ENCODE measurements around the gene CDRT4. TPM values are rescaled to one million over a fixed set of nuclear protein-coding genes. Genes with fewer than 3 reads are reported as not detected.

Gene CDRT4
- total RNA-seq, 1 experiment from 2014 or later: 17.9 TPM

- Histone ChIP-seq H2AFZ (no peak overlapping the region), H3K4me2 (no peak overlapping the region), H3K27me3 (ENCODE audit: insufficient read depth, low read depth) (no peaks in the 10 kb centered on the region), H3K27ac (no peak overlapping the region), H3F3A (ENCODE audit: insufficient read depth, low read depth) (no peaks in the 10 kb centered on the region), H3K9me3 (ENCODE audit: insufficient read depth, low read depth) (no peaks in the 10 kb centered on the region), H4K20me1 (ENCODE audit: insufficient read depth) (no peaks in the 10 kb centered on the region), H3K4me1 (replicated peaks; ENCODE audit: insufficient read depth) (no peaks in the 10 kb centered on the region), H3K36me3 (ENCODE audit: low read depth) (no peaks in the 10 kb centered on the region), H3K79me2 (ENCODE audit: low read depth) (no peaks in the 10 kb centered on the region), H3K9me2 (ENCODE audit: insufficient read depth) (no peaks in the 10 kb centered on the region), H3K4me3 (no peak overlapping the region)
- no peak for TF ChIP-seq EZH2 (IDR thresholded peaks at IDR 0.05; ENCODE audit: low read depth)
- TF ChIP-seq CTCF (conservative IDR thresholded peaks at IDR 0.05): no peak
- intact Hi-C loops (cut with micrococcal nuclease; ENCODE audit: unreplicated experiment): no loop called here
- CTCF ChIA-PET: no interaction called here
- no TSS peak for BruUV-seq (replicated peaks)
- DNase-seq: no peak
- POLR2A ChIA-PET (ENCODE audit: unreplicated experiment): no interaction called here
Measured at GRCh38 chr17:15494821-15495220, 27.4 kb upstream of the CDRT4 start.

- H3K4me1 ChIP-seq (replicated peaks; ENCODE audit: insufficient read depth): no peaks in the 10 kb centered on the region
- no peaks in the 10 kb centered on the region for H4K20me1 ChIP-seq (ENCODE audit: insufficient read depth)
- ChIA-PET CTCF (no interaction called here), POLR2A (ENCODE audit: unreplicated experiment) (no interaction called here)
- no peak overlapping the region for H3K4me3 ChIP-seq
- H3F3A ChIP-seq (ENCODE audit: insufficient read depth, low read depth): no peaks in the 10 kb centered on the region
- BruUV-seq (replicated peaks): no TSS peak
- H3K27me3 ChIP-seq (ENCODE audit: insufficient read depth, low read depth): no peaks in the 10 kb centered on the region
- no peak overlapping the region for H2AFZ ChIP-seq
- H3K4me2 ChIP-seq: no peak overlapping the region
- H3K36me3 ChIP-seq (ENCODE audit: low read depth): no peaks in the 10 kb centered on the region
- no peak for DNase-seq
- no peak overlapping the region for H3K27ac ChIP-seq
- no peaks in the 10 kb centered on the region for H3K9me2 ChIP-seq (ENCODE audit: insufficient read depth)
- H3K9me3 ChIP-seq (ENCODE audit: insufficient read depth, low read depth): no peaks in the 10 kb centered on the region
- intact Hi-C loops (cut with micrococcal nuclease; ENCODE audit: unreplicated experiment): no loop called here
- no peaks in the 10 kb centered on the region for H3K79me2 ChIP-seq (ENCODE audit: low read depth)
- TF ChIP-seq CTCF (conservative IDR thresholded peaks at IDR 0.05): no peak
Measured at GRCh38 chr17:15493693-15494035, 26.2 kb upstream of the CDRT4 start.

- H3K9me3 ChIP-seq (ENCODE audit: insufficient read depth, low read depth): no peaks in the 10 kb centered on the region
- intact Hi-C loops (cut with micrococcal nuclease; ENCODE audit: unreplicated experiment): no loop called here
- no peak overlapping the region for H3K4me2 ChIP-seq
- POLR2A ChIA-PET (ENCODE audit: unreplicated experiment): interaction anchor here (0.7 kb wide), 1 partner anchor 573 kb away, joined by 5 read pairs; no protein-coding TSS in a partner anchor
- H3F3A ChIP-seq (ENCODE audit: insufficient read depth, low read depth): no peaks in the 10 kb centered on the region
- no peaks in the 10 kb centered on the region for H3K4me1 ChIP-seq (replicated peaks; ENCODE audit: insufficient read depth)
- no peak overlapping the region for H3K27ac ChIP-seq
- DNase-seq: no peak
- BruUV-seq (replicated peaks): no TSS peak
- no peaks in the 10 kb centered on the region for H4K20me1 ChIP-seq (ENCODE audit: insufficient read depth)
- CTCF ChIA-PET: no interaction called here
- H3K36me3 ChIP-seq (ENCODE audit: low read depth): no peaks in the 10 kb centered on the region
- H3K27me3 ChIP-seq (ENCODE audit: insufficient read depth, low read depth): no peaks in the 10 kb centered on the region
- H3K4me3 ChIP-seq: no peak overlapping the region
- no peaks in the 10 kb centered on the region for H3K79me2 ChIP-seq (ENCODE audit: low read depth)
- no peaks in the 10 kb centered on the region for H3K9me2 ChIP-seq (ENCODE audit: insufficient read depth)
- TF ChIP-seq EZH2 (IDR thresholded peaks at IDR 0.05; ENCODE audit: low read depth): no peak
- TF ChIP-seq CTCF (conservative IDR thresholded peaks at IDR 0.05): no peak
- H2AFZ ChIP-seq: no peak overlapping the region
Measured at GRCh38 chr17:15492791-15493692, 25.6 kb upstream of the CDRT4 start.

Data from PC-9 (cell line).